ENCODE results near the gene WFS1.

GRCh38 chr4:6334203-6334887, 64.7 kb downstream of the WFS1 start:
- TF ChIP-seq POLR2A (IDR thresholded peaks at IDR 0.05) (no peak), CTCF (IDR thresholded peaks at IDR 0.05) (no peak)

All from thyroid gland (tissue), 4 donors.